SK-N-SH treated with all-trans-retinoic acid at 6 μM for 48 hours (cell line): ENCODE results near the gene PRUNE2.

ENCODE experiments used
- RARB ChIP-seq: fragments of 250-450 bp; sonication (Bioruptor Pico); IDR thresholded peaks from 2 replicates; pipeline ENCODE4 v1.8.0; 2021; ENCODE audit warnings: mild to moderate bottlenecking, moderate library complexity
- ZFP3 ChIP-seq: fragments of 250-450 bp; sonication (Bioruptor Pico); IDR thresholded peaks from 2 replicates; pipeline ENCODE4 v1.5.0; 2020; ENCODE audit warnings: mild to moderate bottlenecking, moderate library complexity
- ZFP30 ChIP-seq: fragments of 450-650 bp; formaldehyde crosslinking; IDR thresholded peaks from 2 replicates; pipeline ENCODE4 v1.5.0; 2022; ENCODE audit warnings: mild to moderate bottlenecking, moderate library complexity
- TF ChIP-seq, protein P1 (sequence below): fragments of 250-450 bp; sonication (Bioruptor Pico); IDR thresholded peaks from 2 replicates; pipeline ENCODE4 v1.8.0; 2020; ENCODE audit warnings: mild to moderate bottlenecking, moderate library complexity, borderline replicate concordance
- TF ChIP-seq, protein P2 (sequence below): fragments of 250-450 bp; sonication (Bioruptor Pico); IDR thresholded peaks from 2 replicates; pipeline ENCODE4 v1.8.0; 2021; ENCODE audit warnings: low read depth, mild to moderate bottlenecking, moderate library complexity, borderline replicate concordance

DNA sequence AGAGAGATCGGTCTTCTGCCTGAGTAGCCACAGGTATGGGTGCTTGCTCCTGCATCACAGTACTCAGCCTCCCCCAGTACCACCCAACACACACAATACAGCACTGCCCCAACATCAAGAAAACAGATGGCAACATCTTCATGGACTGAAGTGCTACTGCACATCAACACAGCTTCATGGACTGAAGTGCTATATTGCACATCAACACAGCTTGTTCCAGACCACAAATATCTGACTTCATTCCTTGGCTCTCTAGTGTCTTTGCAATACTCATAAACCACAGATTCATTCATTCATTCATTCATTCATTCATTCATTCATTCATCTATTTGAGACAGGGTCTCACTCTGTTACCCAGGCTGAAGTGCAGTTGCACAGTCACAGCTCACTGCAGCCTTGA lies 172.8 kb downstream of the PRUNE2 start:
- TF ChIP-seq RARB (CRISPR knock-in tag) (no peak), ZFP30 (no peak), ZFP3 (CRISPR knock-in tag) (no peak)
- TF ChIP-seq, protein P1, sequence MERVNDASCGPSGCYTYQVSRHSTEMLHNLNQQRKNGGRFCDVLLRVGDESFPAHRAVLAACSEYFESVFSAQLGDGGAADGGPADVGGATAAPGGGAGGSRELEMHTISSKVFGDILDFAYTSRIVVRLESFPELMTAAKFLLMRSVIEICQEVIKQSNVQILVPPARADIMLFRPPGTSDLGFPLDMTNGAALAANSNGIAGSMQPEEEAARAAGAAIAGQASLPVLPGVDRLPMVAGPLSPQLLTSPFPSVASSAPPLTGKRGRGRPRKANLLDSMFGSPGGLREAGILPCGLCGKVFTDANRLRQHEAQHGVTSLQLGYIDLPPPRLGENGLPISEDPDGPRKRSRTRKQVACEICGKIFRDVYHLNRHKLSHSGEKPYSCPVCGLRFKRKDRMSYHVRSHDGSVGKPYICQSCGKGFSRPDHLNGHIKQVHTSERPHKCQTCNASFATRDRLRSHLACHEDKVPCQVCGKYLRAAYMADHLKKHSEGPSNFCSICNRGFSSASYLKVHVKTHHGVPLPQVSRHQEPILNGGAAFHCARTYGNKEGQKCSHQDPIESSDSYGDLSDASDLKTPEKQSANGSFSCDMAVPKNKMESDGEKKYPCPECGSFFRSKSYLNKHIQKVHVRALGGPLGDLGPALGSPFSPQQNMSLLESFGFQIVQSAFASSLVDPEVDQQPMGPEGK (CRISPR knock-in tag) = no peak
- TF ChIP-seq, protein P2, sequence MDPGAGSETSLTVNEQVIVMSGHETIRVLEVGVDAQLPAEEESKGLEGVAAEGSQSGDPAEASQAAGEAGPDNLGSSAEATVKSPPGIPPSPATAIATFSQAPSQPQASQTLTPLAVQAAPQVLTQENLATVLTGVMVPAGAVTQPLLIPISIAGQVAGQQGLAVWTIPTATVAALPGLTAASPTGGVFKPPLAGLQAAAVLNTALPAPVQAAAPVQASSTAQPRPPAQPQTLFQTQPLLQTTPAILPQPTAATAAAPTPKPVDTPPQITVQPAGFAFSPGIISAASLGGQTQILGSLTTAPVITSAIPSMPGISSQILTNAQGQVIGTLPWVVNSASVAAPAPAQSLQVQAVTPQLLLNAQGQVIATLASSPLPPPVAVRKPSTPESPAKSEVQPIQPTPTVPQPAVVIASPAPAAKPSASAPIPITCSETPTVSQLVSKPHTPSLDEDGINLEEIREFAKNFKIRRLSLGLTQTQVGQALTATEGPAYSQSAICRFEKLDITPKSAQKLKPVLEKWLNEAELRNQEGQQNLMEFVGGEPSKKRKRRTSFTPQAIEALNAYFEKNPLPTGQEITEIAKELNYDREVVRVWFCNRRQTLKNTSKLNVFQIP = no peak
